Measurements from ENCODE around the gene HMOX1. TPM values are rescaled to one million over a fixed set of nuclear protein-coding genes. Genes with fewer than 3 reads are reported as not detected.

Gene HMOX1
- total RNA-seq, 1 experiment from 2014 or later, result 26.4 TPM

GRCh38 chr22:35367331-35367886 is 13.5 kb upstream of the HMOX1 start:
- no peak overlapping the region for H3K9ac ChIP-seq (ENCODE audit: low read length)
- ChIA-PET POLR2A (no interaction called here), RAD21 (ENCODE audit: low non-redundant PET in 1 of 2, low total read pairs in 2 of 2, uncharacterized antibody in 2 of 2, unreplicated experiment in 2 of 2) (no interaction called here), CTCF (no interaction called here)
- peaks cover 45 to 71% of the 10 kb centered on the region in 2 experiments for H3K4me1 ChIP-seq (ENCODE audit: control insufficient read depth in 1 of 2, insufficient read depth in 2 of 2, low read length in 2 of 2)
- DNase-seq (ENCODE audit: low read depth, low spot score) (no peak), ATAC-seq (no peak)
- no peaks in the 10 kb centered on the region for H3K27me3 ChIP-seq (ENCODE audit: insufficient read depth, low read length)
- H3K79me2 ChIP-seq (ENCODE audit: insufficient read depth, low read length), result no peaks in the 10 kb centered on the region
- H4K20me1 ChIP-seq (ENCODE audit: insufficient read depth), result no peaks in the 10 kb centered on the region
- H3K27ac ChIP-seq (ENCODE audit: low read depth, low read length), result peak overlapping the region; percentile 31
- TF ChIP-seq RAD21 (IDR thresholded peaks at IDR 0.05; ENCODE audit: low read depth) (peak; percentile 20; the same call in 1 of the 2 replicates), POLR2AphosphoS5 (IDR thresholded peaks at IDR 0.05; ENCODE audit: low read depth, low read length) (no peak)
- peak overlapping the region; percentile 37; the same call in 1 of the 2 replicates for H3K4me2 ChIP-seq (ENCODE audit: low read length)
- H2AFZ ChIP-seq (ENCODE audit: low read depth, low read length, poor library complexity, severe bottlenecking), result no peak overlapping the region
- no peaks in the 10 kb centered on the region for H3K9me2 ChIP-seq (ENCODE audit: insufficient read depth)
- no peaks in the 10 kb centered on the region for H3K36me3 ChIP-seq (ENCODE audit: control insufficient read depth in 1 of 2, insufficient read depth in 2 of 2, low read length in 2 of 2)
- H3K9me3 ChIP-seq (ENCODE audit: control insufficient read depth in 1 of 2, insufficient read depth in 1 of 2, low read depth in 1 of 2, low read length in 2 of 2), result no peaks in the 10 kb centered on the region
- intact Hi-C loops (cut with micrococcal nuclease), result no loop called here
- BruUV-seq (replicated peaks), result no TSS peak
- H3K4me3 ChIP-seq (replicated peaks in 1 of 2; ENCODE audit: low read depth in 1 of 2, low read length in 2 of 2), result no peak overlapping the region

- no peak for ATAC-seq
- intact Hi-C loops (cut with micrococcal nuclease), result no loop called here
- Histone ChIP-seq H3K9ac (ENCODE audit: low read length) (no peak overlapping the region), H3K4me1 (ENCODE audit: control insufficient read depth in 1 of 2, insufficient read depth in 2 of 2, low read length in 2 of 2) (peaks cover 52 to 80% of the 10 kb centered on the region in 2 experiments), H3K79me2 (ENCODE audit: insufficient read depth, low read length) (no peaks in the 10 kb centered on the region), H3K4me3 (replicated peaks in 1 of 2; ENCODE audit: low read depth in 1 of 2, low read length in 2 of 2) (no peak overlapping the region), H3K27me3 (ENCODE audit: insufficient read depth, low read length) (no peaks in the 10 kb centered on the region), H2AFZ (ENCODE audit: low read depth, low read length, poor library complexity, severe bottlenecking) (no peak overlapping the region), H3K36me3 (ENCODE audit: control insufficient read depth in 1 of 2, insufficient read depth in 2 of 2, low read length in 2 of 2) (no peaks in the 10 kb centered on the region), H3K4me2 (ENCODE audit: low read length) (peak overlapping the region; percentile 23; the same call in 1 of the 2 replicates), H3K27ac (ENCODE audit: low read depth, low read length) (no peak overlapping the region), H4K20me1 (ENCODE audit: insufficient read depth) (no peaks in the 10 kb centered on the region), H3K9me2 (ENCODE audit: insufficient read depth) (no peaks in the 10 kb centered on the region), H3K9me3 (ENCODE audit: control insufficient read depth in 1 of 2, insufficient read depth in 1 of 2, low read depth in 1 of 2, low read length in 2 of 2) (no peaks in the 10 kb centered on the region)
- BruUV-seq (replicated peaks), result no TSS peak
- TF ChIP-seq RAD21 (IDR thresholded peaks at IDR 0.05; ENCODE audit: low read depth) (no peak), SIN3A (IDR thresholded peaks at IDR 0.05; ENCODE audit: low read depth) (no peak), EZH2 (IDR thresholded peaks at IDR 0.05) (no peak), EZH2phosphoT487 (IDR thresholded peaks at IDR 0.05; ENCODE audit: borderline replicate concordance) (no peak), ZFX (IDR thresholded peaks at IDR 0.05) (no peak), EGR1 (IDR thresholded peaks at IDR 0.05; ENCODE audit: low read depth) (no peak), SRF (IDR thresholded peaks at IDR 0.05; ENCODE audit: low read depth) (no peak), SP1 (IDR thresholded peaks at IDR 0.05; ENCODE audit: low read depth) (no peak), POLR2AphosphoS5 (IDR thresholded peaks at IDR 0.05; ENCODE audit: low read depth, low read length) (no peak), JUND (IDR thresholded peaks at IDR 0.05) (no peak), FOSL1 (IDR thresholded peaks at IDR 0.05; ENCODE audit: low read depth) (no peak), ZBTB33 (IDR thresholded peaks at IDR 0.05; ENCODE audit: extremely low read depth, insufficient replicate concordance, low read length) (no peak), CBX3 (IDR thresholded peaks at IDR 0.05; ENCODE audit: low read depth) (no peak)
- RAD21 ChIA-PET (ENCODE audit: low non-redundant PET in 1 of 2, low total read pairs in 2 of 2, uncharacterized antibody in 2 of 2, unreplicated experiment in 2 of 2), result no interaction called here
- CTCF ChIA-PET, result interaction anchor here (1.0 kb wide), 1 partner anchor 18 kb away, joined by 3 read pairs; no protein-coding TSS in a partner anchor
- POLR2A ChIA-PET, result no interaction called here
- DNase-seq (ENCODE audit: low read depth, low spot score), result no peak
Observed at GRCh38 chr22:35368386-35368785, 12.5 kb upstream of the HMOX1 start.

Data from HCT116 (cell line).